Fibroblast of villous mesenchyme (primary cell): ENCODE results near the gene ZNF577. TPM values are rescaled to one million over a fixed set of nuclear protein-coding genes. Genes with fewer than 3 reads are reported as not detected.

Source experiments
- DNase-seq: peaks from one replicate; pipeline ENCODE4 v3.0.0-alpha.2; 2010; ENCODE audit warnings: low read depth
- H3K4me3 ChIP-seq: 2 replicates; pipeline ENCODE4 v1.5.1; 2011; ENCODE audit warnings: low read depth, mild to moderate bottlenecking, low read length
- total RNA-seq: library from RNA; depleted of rRNA; stranded (reverse); fragments of >200 nt; gene quantifications from 2 replicates; pipeline ENCODE4 v1.2.3, GENCODE V29; 2012
- TF ChIP-seq, protein P1 (sequence below): IDR thresholded peaks from 2 replicates; pipeline ENCODE4 v1.5.1; 2012; ENCODE audit warnings: low read depth, mild to moderate bottlenecking, low read length; ENCODE audit not compliant: insufficient read depth

Gene ZNF577
- total RNA-seq = 3.5 and 4.2 TPM in 2 replicates

DNA sequence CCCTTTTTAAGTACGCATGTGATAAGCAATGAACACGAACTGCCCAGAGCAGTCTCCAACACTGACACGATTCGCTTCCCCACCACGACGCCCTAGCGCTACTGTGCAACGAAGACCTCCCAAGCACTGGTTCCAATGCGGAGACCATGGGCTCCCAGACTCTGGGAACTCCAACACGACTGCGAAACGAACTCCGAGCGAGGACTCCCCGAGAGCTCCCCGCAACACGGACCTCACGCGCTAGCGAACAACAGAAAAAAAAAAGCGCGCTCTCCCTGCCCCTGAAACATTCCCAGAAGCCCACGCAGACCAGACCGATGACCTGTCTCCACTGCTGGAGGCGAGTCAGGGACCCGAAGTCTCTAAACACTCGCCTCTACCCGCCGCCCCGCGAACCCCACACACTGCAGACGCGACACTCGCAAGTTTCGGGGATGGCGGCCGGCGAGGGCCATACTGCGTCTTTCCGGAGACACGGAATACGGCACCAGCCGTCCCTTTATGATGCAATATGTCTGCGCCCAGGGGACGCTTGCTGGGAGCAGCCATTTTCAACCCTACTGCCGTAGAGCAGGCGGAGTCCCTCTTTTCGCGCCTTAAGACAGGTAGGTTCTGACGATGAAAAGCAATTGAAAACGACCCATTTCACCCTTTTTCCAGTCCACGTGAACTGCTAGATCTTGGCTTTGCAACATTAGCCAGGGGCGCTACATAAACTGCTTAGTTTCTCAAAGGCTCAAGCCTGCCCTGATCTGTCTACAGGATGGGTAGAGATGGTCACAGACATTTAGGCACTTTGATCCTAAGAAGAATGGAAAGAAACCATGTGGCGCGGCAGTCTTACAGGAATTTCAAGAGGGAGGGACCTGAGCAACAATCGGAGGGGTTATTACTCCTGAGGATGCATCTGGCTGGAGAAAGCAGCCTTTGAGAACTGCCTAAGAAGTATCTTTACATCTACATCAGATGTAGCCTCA lies at the start of gene ZNF577:
TSS of gene ZNF577 (minus strand) at position 430 of the 977 bp plus-strand sequence. CDS start 7,569 bp downstream, outside the sequence.
- TF ChIP-seq, protein P1, sequence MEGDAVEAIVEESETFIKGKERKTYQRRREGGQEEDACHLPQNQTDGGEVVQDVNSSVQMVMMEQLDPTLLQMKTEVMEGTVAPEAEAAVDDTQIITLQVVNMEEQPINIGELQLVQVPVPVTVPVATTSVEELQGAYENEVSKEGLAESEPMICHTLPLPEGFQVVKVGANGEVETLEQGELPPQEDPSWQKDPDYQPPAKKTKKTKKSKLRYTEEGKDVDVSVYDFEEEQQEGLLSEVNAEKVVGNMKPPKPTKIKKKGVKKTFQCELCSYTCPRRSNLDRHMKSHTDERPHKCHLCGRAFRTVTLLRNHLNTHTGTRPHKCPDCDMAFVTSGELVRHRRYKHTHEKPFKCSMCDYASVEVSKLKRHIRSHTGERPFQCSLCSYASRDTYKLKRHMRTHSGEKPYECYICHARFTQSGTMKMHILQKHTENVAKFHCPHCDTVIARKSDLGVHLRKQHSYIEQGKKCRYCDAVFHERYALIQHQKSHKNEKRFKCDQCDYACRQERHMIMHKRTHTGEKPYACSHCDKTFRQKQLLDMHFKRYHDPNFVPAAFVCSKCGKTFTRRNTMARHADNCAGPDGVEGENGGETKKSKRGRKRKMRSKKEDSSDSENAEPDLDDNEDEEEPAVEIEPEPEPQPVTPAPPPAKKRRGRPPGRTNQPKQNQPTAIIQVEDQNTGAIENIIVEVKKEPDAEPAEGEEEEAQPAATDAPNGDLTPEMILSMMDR = no peak
- peak within 1 kb of the TSS; percentile 75 for H3K4me3 ChIP-seq
- DNase-seq = peak; percentile 96

DNA sequence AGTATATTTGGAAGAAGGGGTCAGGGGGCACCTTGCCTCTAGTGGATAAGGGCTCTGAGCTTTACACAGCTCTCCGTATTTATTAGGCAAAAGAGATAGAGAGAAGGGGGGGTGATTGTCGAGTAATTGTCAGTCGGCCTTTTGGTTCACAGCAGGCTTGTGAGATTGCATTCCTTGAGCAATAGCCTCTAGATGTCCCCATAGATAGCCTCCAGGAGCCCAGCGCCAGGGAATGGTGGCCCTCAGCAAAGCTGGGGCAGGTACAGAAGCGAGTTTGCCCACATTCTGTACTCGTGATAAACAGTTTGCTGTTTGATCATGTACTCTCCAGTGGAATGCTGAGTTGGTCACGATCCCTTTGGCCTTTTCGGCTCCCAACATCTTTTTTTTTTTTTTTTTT lies 44.2 kb upstream of the ZNF577 start:
- no peak overlapping the region for H3K4me3 ChIP-seq
- TF ChIP-seq, protein P1 = no peak

DNA sequence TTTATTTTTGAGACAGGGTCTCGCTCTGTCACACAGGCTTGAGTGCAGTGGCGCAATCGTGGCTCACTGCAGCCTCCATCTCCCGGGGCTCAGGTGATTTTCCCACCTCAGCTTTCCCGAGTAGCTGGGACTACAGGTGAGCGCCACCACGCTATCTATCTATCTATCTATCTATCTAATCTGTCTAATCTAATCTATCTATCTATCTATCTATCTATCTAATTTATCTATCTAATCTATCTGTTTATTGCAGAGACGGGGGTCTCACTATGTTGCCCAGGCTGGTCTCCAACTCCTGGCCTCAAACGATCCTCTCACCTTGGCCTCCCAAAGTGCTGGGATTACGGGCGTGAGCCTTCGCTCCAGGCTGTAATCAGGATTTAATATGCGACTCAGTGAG lies 40.1 kb upstream of the ZNF577 start:
- TF ChIP-seq, protein P1 = no peak
- peak overlapping the region; percentile 99 for H3K4me3 ChIP-seq
- DNase-seq = no peak

More for the DNA sequence above, 44.2 kb upstream of the ZNF577 start:
- no peak for DNase-seq

DNA sequence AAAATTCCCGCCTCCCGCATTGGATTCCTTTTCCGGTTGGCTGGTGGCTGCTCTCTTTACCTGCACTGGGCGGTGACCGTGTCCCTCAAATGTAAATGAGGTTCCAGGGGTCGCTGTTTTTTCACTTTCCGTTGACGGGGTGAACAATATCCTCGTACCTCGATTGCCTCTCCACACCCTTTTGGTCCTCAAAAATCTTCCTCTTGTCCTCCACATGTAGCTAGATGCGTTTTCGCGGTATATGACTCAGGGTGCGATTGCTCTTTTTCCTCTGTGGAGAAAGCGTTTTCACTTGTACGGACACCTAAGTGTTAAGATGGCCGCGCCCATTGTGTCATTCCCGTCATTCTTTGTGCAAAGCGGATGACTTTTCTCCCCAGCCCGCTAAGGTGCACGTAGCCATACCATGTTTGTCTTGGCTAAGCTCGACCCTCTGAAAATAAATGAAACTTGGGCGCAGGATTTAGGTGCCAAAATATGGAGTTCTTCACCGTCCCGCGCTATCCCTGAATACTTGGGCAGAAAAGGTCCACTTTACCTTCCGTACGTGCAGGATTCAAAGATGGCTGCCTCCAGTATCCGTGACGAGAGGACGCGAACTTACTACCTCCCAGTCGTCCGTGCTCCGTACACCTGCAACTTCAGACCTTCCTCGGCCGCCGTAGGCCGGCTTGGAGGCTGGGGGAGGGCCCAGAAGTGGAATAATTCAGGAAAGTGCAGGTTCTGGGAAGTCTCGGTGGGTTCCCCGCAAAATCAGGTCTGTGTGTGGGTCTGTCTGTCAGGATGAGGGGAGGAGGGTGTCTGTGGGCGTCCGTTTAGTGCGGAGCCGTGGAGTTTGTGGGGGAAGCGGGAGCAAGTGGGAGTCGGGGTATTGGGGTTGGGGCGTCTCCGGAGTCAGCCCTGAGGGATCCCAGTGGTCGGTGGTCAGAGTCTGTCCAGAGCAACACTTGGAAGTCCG lies 39.3 kb upstream of the ZNF577 start, which contains the start of gene ZNF613:
TSS of gene ZNF613 (plus strand) at position 689 of the 958 bp plus-strand sequence. CDS start 8,749 bp downstream, outside the sequence.
- peak within 1 kb of the TSS; percentile 99 for H3K4me3 ChIP-seq
- TF ChIP-seq, protein P1 = peak; percentile 30
- DNase-seq = peak; percentile 94

DNA sequence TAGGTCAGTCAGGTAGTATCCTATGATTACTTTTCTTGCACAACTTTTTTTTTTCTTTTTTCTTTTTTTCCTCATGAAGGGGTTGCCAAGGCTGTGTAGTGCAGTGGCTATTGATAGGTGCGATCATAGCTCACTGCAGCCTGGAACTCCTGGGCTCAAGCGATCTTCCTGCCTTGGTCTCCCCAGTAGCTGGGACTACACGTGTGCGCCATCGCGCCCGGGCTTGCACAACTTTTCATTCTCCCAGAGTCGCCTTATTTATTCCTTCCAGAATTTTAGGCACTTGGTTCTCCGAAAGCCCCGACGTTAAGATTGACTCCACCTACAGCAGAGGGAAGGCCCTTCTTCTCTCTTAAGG lies 38.7 kb upstream of the ZNF577 start:
- H3K4me3 ChIP-seq = peak overlapping the region; percentile 99
- TF ChIP-seq, protein P1 = no peak

DNA sequence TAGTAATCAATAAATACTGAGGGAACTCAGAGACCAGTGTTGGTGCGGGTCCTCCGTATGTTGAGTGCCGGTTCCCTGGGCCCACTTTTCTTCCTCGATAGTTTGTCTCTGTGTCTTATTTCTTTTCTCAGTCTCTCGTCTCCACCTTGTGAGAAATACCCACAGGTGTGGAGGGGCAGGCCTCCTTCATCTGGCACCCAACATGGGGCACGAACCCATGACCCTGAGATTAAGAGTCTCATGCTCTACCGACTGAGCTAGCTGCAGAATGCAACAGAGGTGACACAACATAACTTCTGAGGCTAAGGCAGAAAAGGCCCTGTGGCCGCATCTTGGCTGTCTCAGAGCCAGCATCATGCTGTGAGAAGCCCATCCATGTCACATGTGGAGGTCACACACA lies 34.2 kb upstream of the ZNF577 start:
- TF ChIP-seq, protein P1 = no peak
- DNase-seq = no peak
- no peak overlapping the region for H3K4me3 ChIP-seq

More for the DNA sequence above, 38.7 kb upstream of the ZNF577 start:
- DNase-seq = no peak
